NCI-H2029 treated with DMSO at 0.1 percent for 48 hours (cell line): ENCODE data around the gene PDK2.
"Not testable (repeated sequence)": the region's sequence is repeated elsewhere in the genome, so short reads cannot be mapped to it uniquely, and the experiment has no call there.

ENCODE experiments used
- DNase-seq: peaks from one replicate; lab custom pipeline; 2025; lab: John Stamatoyannopoulos, UW

The PDK2 gene

DNA sequence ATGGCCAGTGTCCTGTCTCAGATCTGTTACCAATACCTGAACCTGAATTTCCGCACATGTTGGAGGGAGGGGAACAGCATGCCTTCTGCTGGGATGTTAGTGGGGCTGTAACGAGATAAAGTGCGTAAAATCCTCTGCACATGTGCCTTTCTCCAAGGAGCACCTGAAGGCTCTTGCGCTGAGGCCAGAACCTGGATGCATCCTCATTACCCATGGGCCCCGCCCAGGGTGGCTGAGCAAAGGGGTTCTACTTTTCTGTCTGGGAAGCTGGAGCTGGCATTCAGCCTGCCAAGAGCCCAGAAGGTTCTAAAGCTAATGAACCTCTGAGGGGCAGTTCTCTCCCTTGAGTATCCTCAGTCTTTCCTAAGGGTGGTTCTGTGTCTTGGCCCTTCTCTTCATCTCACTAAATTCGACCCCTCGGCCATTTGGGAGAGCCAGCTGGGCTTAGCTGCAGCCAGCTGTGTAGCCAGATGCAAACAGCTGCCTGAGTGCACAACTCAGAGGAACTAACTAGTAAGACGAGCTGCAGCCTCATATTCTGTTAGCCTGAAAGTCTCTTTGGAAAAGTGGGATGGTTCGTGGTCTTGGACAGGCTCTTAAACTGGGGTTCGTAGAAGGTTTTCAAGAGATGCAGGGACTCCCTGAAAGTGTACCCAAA is 36.7 kb upstream of the PDK2 start:
- DNase-seq, result no peak

DNA sequence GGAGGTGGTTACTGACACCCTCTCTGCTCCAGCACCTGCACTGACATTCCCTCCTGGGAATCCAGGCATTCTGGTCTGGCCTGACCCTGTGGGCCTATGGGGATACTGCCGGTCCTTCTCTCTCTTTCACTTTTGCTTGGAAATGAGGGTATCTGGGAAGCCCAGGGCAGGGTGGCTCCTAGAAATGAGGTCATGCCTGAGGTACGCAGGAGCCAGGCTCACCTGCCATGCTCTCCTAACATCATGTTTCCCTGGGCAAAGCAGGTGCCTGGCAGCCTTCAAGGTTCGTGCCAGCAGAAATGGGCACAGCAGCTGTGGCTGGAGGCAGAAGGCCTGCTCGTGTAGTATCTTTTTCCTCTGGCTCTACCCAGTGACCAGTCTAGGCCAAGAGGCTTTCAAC is 35.9 kb upstream of the PDK2 start:
- DNase-seq, result peak; percentile 63

DNA sequence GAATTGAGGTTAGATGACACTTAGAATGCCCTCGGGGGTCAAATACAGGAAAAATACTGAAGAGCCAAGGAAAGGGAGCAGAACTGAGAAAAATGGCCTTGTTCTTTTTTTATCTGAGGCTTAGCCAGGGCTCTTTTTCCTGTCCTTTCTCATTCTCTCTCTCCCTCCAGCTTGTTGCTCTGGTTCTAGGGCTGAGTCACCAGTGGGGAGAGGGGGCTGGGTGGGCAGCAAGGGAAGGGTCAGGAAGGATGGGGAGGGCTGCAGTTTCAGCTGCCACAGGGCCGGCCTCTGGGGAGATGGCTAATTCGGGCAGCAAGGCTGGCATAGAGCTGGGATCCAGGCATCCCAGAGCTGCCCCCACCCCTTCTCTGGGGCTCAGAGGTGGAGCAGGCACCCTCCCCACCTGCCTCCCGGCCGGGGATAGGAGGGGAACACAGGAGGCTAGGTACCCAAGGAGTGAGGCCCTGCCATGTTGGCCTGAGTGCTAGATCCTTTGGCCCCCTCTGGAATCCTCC is 35.3 kb upstream of the PDK2 start:
- DNase-seq, result no peak

DNA sequence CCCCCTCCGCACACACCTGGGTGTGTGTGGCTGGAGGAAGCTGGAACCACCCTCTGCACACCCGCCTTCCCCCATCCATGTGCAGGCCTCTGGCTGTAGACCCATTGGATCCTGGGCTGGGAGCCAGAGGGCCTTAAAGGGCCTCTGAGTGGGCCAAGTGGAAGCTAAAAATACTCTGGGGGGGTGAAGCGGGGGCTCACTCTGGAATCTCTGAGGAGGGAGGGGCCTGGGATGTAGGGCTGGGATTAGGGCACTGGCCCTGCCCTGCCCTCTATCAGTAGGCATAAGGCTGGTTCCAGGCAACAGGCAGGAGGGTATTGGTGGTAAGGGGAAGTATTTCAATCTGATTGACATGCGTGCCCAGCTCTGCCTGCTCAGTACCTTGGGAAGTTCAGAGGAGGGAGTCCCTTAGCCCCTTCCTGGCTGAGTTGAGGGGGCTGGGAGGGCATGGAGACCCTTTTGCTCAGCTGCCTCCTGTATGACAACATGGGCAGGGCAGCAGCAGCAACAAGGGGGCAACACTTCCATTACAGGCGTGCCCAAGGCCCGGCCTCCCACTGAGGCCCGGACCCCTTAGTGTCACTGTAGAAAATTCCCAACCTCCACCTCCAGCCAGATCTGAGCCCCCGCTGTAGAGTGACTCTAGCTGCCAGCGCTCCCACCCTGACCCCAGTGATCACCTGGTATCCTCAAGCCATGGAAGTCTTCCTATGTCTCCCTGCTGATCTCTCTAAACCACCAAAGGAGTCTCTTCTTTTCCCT is 34.0 kb upstream of the PDK2 start:
- DNase-seq, result no peak

DNA sequence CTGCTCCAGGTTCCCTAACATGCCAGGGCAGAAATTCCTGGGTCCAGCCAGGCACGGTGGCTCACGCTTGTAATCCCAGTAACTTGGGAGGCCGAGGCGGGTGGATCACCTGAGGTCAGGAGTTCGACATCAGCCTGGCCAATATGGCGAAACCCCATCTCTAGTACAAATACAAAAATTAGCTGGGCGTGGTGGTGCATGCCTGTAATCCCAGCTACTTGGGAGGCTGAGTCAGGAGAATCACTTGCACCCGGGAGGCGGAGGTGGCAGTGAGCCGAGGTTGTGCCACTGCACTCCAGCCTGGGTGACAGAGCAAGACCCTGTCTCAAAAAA is 33.5 kb upstream of the PDK2 start:
- DNase-seq, result not testable (repeated sequence)

DNA sequence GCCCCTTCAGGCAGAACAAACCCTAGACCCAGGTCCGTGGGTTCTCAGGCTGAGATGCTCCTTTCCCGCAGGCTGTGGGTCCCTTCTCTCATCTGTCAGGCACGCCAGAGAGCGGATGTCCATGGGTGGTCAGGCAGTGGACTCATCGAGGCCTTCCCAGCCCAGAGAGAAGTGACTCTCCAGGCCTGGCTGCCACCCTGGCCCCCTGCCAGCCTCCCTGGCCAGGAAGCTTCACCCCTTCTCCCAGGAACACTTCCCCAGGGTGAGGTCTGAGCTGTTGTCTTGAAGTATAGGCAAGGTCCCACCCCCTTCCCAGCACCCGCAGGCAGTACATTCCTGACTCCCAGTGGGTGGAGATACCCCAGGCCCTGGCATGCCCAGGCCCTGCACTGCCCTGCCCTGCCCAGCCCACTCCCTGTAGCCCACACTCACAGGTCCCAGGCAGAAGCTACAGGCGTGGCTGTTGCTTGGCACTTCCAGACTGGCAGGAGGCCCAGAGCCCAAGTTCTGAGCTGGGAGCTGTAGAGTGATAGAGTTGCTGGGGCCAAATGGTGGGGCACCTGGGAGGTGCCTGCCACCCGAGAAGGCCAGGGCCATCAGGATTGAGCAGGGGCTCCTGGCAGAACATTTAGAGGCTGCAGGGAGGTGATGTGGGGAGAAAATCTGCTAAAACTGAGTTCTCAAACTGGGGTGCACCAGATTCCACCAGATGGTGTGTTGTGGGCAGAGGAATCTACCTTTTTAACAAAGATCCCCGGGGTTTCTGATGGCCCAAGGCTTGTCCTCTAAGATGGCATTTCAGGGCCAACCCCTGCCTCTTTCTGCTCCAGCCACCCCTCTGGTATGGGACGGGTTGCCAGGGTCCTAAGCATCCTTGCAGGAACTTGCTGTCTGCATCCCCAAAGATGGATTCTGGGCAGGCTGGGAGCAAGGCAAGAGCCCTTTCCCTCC is 32.6 kb upstream of the PDK2 start:
- DNase-seq, result no peak

DNA sequence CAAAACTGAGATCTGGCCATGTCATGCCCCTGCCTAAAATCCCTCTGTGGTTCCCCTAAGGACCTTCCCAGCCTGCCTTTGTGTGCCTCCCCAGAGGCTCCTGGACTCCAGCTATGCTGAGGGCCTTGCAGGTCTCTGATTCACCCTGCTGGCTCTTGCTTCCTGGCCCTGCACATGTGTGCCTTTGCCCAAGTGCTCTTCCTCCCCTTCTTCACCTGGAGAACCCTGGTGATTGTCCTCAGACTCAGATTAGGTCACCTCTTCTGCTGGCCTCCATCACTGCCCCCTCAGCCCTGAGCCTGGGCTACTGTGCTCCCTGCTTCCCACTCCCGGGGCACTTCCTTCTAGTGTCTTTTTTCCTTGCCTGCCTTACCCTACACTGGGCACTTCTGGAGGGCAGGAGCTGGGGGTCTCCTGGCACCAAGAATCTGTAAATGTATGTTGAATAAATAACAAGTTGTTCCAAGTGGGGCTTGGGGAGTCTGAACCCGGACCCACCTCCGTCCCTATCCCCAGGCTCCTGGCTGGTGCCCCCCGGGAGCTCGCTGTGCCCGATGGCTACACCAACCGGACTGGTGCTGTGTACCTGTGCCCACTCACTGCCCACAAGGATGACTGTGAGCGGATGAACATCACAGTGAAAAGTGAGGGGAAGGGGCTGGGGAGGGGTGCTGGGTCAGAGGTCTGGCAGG is 31.4 kb upstream of the PDK2 start:
- DNase-seq, result no peak

DNA sequence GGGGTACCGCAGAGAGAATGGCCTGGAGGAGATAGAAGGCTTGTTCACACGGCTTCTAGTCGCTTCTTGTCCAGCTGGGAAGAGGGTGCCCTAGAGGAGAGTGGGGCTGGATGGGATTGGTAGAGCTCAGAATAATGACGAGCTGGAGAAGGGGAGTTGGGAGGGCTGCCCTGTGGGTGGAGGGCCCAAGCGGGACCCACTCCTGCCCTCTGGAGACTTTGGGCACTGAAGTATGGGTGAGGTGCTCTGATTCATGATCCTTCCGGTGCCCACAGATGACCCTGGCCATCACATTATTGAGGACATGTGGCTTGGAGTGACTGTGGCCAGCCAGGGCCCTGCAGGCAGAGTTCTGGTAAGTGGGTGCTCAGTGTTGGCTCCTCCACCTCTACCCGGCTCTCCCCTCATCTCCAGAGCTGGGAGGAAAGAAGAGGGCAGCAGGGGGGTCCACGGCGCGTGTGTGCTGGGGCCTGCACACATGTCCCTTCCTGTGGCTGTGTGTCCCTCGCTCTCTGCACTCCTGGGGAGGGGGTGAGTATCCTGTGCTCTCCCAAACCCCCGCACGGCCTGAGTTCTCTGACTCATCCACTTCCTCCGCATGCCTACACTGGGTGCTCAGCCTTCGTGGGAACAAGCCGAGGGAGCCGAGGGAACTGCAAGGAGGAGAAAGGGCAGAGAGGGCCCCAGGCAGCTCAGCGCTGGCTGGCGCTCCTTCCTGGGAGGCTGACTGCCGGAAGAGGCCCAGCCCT is 30.7 kb upstream of the PDK2 start:
- DNase-seq, result no peak

DNA sequence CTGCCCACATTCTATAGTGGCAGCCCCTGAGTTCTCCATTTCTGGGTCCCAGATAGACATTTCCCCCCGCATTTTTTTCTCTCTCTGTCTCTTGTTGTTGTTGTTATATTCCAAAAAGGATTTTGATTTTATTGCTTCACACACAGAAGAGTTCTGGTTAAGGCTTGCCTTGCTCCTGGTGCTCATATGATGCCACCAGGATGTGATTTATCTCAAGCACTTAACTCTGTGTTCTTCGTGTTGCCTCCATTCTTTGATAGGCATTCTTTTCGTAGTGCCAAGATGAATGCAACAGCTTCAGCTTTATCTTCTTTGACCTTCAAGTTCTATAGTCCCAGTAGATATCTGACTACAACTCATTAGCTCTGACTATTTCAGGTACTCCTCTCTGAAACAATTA is 30.1 kb upstream of the PDK2 start:
- no peak for DNase-seq

DNA sequence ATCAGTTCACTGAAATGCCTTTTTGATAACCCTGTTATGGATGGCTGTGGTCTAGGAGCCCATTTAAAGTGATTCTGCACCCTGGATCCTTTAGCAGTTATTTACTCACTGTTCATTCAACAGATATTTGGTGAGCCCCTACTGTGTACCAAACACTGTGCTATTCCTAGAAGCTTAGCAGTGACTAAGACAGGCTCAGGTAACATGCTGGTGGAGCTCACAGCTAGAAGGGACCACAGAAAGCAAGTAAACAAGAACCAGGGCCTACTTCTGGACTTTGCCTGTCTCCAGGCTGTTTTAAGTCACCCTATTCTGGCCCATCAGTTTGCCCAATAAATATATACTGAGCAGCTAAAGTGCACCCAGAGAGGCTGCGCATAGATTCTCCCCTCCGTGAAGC is 28.2 kb upstream of the PDK2 start:
- no peak for DNase-seq

DNA sequence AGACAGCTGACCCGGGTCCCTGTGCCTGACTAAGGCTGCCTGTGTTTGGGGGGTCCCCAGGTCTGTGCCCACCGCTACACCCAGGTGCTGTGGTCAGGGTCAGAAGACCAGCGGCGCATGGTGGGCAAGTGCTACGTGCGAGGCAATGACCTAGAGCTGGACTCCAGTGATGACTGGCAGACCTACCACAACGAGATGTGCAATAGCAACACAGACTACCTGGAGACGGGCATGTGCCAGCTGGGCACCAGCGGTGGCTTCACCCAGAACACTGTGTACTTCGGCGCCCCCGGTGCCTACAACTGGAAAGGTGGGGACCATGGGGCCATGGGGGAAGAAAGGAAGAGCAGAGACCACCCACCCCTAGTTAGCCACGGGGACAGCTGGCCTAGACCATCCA is 27.2 kb upstream of the PDK2 start:
- no peak for DNase-seq

DNA sequence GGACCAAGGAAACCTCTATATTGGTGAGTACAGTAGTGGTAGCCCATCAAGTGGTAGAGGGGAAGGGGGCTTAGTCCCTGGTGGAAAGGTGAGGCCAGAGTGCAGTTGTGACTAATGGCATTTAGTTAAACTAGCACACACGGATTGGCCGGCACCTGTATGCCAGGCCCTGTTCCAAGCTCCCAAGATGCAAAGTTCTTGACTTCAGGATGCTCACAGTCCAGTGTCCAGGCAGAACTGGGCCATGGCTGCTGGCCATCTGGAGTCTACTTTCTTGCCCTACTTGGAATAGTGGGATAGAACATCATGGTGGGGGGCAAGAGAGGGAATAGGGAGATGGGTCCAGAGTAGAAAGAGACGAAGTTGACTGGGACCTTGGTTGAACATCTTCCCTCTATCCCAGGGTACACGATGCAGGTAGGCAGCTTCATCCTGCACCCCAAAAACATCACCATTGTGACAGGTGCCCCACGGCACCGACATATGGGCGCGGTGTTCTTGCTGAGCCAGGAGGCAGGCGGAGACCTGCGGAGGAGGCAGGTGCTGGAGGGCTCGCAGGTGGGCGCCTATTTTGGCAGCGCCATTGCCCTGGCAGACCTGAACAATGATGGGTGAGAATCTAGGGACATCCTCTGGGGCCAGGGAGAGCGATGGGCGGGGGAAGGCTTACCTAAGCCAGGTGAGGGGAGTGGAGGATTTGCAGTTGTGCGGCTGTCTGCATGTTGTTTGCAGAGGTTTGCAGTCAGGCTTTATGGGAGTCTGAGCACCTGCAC is 24.1 kb upstream of the PDK2 start:
- no peak for DNase-seq

DNA sequence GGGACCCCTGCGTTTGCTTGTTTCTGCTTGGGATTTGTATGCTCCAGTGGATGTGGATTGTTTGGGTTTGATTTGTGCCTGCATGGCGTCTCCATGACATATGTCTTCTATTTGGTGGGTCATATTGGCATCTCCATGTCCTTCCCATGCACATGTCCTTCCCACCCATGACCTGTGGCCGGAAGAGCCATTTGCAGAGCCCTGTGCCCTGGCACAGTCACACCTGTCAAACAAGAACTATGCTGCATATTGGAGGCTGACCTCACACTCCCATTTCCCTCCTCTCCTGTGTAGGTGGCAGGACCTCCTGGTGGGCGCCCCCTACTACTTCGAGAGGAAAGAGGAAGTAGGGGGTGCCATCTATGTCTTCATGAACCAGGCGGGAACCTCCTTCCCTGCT is 23.5 kb upstream of the PDK2 start:
- DNase-seq, result no peak

DNA sequence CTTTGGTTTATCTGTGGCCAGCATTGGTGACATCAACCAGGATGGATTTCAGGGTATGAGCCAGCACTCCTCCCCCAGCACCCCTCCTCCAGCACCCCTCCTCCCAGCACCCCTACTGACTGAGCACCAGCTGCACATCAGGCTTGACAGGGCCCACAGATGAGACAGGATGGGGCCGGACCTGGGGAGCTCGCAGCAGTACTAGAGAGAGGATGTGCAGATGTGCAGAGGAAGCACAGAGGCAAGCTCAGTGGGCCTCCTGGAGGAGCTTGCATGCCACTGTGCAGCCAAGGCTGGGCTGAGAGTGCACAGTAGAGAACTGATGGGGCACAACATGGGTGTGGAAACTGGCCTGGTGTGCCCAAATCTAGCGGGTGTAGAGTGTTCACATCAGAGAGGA is 23.0 kb upstream of the PDK2 start:
- DNase-seq, result no peak

DNA sequence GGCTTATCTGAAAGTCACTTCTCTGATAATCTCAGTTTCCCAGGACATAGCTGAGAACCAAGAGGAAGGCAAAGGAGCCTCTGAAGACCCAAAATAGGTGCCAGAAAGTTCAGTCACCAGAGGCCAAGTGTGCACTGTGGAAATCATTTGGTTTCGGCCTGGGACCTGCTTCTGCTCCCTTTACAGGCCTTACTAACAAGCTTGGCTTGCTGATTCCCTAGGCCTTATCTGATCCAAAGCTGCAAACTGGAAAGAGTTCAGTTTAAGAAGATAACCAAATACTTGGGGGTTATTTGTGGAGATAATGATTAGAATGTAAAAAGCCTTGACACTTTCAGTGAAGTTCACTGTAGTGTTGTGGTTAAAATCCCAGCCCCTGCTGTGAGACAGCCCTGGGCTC is 22.2 kb upstream of the PDK2 start:
- DNase-seq, result no peak

DNA sequence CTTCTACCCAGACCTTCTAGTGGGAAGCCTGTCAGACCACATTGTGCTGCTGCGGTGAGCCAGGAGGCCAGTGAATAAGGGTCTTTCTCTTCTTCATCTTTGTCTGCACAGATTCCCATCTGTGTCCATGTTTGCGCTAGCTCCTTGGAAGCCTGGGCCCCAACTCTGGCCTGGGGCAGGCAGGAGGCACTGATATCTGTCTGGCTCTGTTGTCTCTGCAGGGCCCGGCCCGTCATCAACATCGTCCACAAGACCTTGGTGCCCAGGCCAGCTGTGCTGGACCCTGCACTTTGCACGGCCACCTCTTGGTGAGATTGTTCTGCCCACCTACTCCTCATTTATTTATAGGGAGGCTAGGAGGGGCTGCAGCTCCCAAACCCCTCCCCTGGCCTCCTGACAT is 20.9 kb upstream of the PDK2 start:
- DNase-seq, result no peak

DNA sequence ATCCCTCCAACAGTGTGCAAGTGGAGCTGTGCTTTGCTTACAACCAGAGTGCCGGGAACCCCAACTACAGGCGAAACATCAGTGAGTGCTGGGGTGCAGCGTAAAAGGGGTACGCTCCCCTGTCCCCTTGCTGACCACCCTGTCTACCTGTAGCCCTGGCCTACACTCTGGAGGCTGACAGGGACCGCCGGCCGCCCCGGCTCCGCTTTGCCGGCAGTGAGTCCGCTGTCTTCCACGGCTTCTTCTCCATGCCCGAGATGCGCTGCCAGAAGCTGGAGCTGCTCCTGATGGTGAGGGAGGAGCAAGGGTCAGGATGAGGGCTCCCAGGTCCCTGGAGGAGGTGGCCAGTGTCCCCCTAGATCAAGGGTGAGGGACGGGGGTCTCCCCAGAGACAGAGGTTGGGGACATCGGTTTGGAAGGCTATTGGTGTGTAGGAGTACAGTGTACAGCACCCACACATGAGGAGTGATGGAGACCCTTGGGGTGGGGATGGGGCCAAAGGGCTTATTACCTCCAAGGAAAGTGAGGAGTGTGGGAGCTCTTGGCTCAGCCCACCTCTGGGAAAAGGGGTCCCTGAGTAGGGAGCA is 19.6 kb upstream of the PDK2 start:
- DNase-seq, result no peak

DNA sequence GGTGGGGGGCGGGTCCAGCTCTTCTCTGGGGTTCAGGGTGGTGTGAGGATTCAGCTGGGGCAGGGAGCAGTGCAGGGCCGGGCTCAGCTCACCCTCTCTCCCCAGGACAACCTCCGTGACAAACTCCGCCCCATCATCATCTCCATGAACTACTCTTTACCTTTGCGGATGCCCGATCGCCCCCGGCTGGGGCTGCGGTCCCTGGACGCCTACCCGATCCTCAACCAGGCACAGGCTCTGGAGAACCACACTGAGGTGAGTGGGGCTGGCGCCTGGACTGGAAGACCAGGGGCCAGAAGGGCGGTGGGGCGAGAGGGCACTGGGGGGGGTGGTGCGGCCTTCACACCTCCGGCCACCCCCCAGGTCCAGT is 18.9 kb upstream of the PDK2 start:
- no peak for DNase-seq

DNA sequence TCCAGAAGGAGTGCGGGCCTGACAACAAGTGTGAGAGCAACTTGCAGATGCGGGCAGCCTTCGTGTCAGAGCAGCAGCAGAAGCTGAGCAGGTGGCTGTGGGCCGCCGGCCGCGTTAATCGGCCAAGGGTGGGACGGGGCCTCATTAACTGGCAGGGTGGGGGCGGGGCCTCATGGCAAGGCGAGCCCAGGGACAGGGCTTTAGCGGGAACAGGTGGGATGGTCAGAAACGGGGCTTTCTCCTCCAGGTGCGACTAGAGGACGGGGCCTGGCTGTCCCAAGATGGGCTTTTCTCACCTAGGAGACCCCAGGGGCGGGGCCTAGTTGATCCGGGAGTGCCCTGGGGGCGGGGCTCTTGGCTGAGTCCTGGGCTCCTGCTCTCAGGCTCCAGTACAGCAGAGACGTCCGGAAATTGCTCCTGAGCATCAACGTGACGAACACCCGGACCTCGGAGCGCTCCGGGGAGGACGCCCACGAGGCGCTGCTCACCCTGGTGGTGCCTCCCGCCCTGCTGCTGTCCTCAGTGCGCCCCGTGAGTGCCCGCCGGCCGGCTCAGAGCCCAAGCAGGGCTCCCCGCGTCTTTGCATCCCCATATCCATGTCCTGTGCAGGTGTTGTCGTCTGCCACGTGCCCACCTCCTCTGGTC is 18.4 kb upstream of the PDK2 start:
- no peak for DNase-seq

DNA sequence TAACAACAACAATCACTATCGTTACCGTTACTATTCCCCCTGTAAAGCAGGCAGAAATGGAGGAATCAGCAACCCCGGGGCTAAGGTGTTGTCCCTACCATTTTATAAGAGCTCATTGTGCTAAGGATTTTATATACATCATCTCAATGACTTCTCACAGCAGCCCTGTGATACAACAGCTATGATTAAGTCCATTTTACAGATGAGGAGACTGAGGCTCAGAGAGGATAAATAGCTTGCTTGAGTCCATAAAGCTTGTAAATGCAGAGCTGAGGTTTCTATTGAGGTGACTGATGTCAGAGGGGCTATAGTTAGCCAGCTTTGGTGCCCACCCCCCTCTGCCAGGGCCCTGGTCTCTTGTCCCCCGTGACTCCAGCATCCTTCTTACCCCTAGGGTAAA is 16.7 kb upstream of the PDK2 start:
- DNase-seq, result no peak
